ENCODE measurements around the gene MAN2B1. TPM values are rescaled to one million over a fixed set of nuclear protein-coding genes. Genes with fewer than 3 reads are reported as not detected.

Gene MAN2B1
- total and polyA plus RNA-seq, 2 experiments from 2014 or later: 33.2 to 60.8 TPM

DNA sequence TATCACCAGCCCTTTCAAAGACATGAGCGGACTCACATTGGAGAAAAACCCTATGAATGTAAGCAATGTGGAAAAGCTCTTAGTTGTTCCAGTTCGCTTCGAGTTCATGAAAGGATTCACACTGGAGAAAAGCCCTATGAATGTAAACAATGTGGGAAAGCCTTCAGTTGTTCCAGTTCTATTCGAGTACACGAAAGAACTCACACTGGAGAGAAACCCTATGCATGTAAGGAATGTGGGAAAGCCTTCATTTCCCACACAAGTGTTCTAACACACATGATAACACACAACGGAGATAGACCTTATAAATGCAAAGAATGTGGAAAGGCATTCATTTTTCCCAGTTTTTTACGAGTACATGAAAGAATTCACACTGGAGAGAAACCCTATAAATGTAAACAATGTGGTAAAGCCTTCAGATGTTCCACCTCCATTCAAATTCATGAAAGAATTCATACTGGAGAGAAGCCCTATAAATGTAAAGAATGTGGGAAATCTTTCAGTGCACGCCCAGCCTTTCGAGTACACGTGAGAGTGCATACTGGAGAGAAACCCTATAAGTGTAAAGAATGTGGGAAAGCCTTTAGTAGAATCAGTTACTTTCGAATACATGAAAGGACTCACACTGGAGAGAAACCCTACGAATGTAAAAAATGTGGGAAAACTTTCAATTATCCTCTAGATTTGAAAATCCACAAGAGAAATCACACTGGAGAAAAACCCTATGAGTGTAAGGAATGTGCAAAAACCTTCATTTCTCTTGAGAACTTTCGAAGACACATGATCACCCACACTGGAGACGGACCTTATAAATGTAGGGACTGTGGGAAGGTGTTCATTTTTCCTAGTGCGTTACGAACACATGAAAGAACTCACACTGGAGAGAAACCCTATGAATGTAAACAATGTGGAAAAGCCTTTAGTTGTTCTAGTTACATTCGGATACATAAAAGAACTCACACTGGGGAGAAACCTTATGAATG, 38.2 kb downstream of the MAN2B1 start (continued):
- TF ChIP-seq, protein P1, sequence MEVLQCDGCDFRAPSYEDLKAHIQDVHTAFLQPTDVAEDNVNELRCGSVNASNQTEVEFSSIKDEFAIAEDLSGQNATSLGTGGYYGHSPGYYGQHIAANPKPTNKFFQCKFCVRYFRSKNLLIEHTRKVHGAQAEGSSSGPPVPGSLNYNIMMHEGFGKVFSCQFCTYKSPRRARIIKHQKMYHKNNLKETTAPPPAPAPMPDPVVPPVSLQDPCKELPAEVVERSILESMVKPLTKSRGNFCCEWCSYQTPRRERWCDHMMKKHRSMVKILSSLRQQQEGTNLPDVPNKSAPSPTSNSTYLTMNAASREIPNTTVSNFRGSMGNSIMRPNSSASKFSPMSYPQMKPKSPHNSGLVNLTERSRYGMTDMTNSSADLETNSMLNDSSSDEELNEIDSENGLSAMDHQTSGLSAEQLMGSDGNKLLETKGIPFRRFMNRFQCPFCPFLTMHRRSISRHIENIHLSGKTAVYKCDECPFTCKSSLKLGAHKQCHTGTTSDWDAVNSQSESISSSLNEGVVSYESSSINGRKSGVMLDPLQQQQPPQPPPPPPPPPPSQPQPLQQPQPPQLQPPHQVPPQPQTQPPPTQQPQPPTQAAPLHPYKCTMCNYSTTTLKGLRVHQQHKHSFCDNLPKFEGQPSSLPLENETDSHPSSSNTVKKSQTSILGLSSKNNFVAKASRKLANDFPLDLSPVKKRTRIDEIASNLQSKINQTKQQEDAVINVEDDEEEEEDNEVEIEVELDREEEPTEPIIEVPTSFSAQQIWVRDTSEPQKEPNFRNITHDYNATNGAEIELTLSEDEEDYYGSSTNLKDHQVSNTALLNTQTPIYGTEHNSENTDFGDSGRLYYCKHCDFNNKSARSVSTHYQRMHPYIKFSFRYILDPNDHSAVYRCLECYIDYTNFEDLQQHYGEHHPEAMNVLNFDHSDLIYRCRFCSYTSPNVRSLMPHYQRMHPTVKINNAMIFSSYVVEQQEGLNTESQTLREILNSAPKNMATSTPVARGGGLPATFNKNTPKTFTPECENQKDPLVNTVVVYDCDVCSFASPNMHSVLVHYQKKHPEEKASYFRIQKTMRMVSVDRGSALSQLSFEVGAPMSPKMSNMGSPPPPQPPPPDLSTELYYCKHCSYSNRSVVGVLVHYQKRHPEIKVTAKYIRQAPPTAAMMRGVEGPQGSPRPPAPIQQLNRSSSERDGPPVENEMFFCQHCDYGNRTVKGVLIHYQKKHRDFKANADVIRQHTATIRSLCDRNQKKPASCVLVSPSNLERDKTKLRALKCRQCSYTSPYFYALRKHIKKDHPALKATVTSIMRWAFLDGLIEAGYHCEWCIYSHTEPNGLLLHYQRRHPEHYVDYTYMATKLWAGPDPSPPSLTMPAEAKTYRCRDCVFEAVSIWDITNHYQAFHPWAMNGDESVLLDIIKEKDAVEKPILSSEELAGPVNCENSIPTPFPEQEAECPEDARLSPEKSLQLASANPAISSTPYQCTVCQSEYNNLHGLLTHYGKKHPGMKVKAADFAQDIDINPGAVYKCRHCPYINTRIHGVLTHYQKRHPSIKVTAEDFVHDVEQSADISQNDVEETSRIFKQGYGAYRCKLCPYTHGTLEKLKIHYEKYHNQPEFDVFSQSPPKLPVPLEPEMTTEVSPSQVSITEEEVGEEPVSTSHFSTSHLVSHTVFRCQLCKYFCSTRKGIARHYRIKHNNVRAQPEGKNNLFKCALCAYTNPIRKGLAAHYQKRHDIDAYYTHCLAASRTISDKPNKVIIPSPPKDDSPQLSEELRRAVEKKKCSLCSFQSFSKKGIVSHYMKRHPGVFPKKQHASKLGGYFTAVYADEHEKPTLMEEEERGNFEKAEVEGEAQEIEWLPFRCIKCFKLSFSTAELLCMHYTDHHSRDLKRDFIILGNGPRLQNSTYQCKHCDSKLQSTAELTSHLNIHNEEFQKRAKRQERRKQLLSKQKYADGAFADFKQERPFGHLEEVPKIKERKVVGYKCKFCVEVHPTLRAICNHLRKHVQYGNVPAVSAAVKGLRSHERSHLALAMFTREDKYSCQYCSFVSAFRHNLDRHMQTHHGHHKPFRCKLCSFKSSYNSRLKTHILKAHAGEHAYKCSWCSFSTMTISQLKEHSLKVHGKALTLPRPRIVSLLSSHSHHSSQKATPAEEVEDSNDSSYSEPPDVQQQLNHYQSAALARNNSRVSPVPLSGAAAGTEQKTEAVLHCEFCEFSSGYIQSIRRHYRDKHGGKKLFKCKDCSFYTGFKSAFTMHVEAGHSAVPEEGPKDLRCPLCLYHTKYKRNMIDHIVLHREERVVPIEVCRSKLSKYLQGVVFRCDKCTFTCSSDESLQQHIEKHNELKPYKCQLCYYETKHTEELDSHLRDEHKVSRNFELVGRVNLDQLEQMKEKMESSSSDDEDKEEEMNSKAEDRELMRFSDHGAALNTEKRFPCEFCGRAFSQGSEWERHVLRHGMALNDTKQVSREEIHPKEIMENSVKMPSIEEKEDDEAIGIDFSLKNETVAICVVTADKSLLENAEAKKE (CRISPR knock-in tag; IDR thresholded peaks at IDR 0.05): no peak
- no peak for TF ChIP-seq CTCF (conservative IDR thresholded peaks at IDR 0.05; ENCODE audit: low read depth in 2 of 2)
- no peak for TF ChIP-seq NANOG (IDR thresholded peaks at IDR 0.05; ENCODE audit: borderline replicate concordance)
- no peak for TF ChIP-seq ZNF331 (CRISPR knock-in tag; IDR thresholded peaks at IDR 0.05; ENCODE audit: low read depth)
- TF ChIP-seq REST (IDR thresholded peaks at IDR 0.05; ENCODE audit: unreplicated experiment): no peak
- TF ChIP-seq ZNF114 (CRISPR knock-in tag; IDR thresholded peaks at IDR 0.05): no peak
